Gastrocnemius medialis (tissue), 4 donors: ENCODE measurements around the gene UNCX. TPM values are rescaled to one million over a fixed set of nuclear protein-coding genes. Genes with fewer than 3 reads are reported as not detected.

Experiments used
- ATAC-seq, 2 donors: fragments of 150-250 bp; one replicate each; pipeline ENCODE4 v1.9.1; 2016
- DNase-seq, 2 donors: peaks; one replicate each; pipeline ENCODE4 v3.0.0-alpha.2; 2019
- H3K27ac ChIP-seq, 4 donors: fragments of 200-600 bp; sonication (generic); 1 replicate in 1 of 4; 2 replicates in 3 of 4; pipeline ENCODE4 v1.5.1; 2016 to 2018; ENCODE audit warnings: mild to moderate bottlenecking in 2 of 4, moderate library complexity in 1 of 4
- H3K27me3 ChIP-seq, 3 donors: fragments of 200-600 bp; sonication (generic) in 2 of 3; 1 replicate in 1 of 3; 2 replicates in 2 of 3; pipeline versions ENCODE4 v1.5.1 to v1.6.0; 2016 to 2019; ENCODE audit warnings: mild to moderate bottlenecking in 1 of 3, moderate library complexity in 1 of 3
- H3K36me3 ChIP-seq, 2 donors: fragments of 200-600 bp; sonication (generic) in 1 of 2; one replicate each; pipeline ENCODE4 v1.5.1; 2017 to 2018
- H3K4me1 ChIP-seq, 2 donors: fragments of 200-600 bp; sonication (generic) in 1 of 2; one replicate each; pipeline ENCODE4 v1.5.1; 2016 to 2017; ENCODE audit warnings: mild to moderate bottlenecking in 2 of 2
- H3K4me3 ChIP-seq, 4 donors: fragments of 200-600 bp; sonication (generic) in 3 of 4; 1 replicate in 1 of 4; 2 replicates in 3 of 4; pipeline ENCODE4 v1.5.1; 2016 to 2019; ENCODE audit warnings: mild to moderate bottlenecking in 2 of 4
- H3K9me3 ChIP-seq, 3 donors: fragments of 200-600 bp; sonication (generic) in 2 of 3; 1 replicate in 1 of 3; 2 replicates in 2 of 3; pipeline ENCODE4 v1.5.1; 2016 to 2019
- POLR2A ChIP-seq, 2 donors: fragments of 450-650 bp; IDR thresholded peaks; one replicate each; pipeline ENCODE4 v1.6.1; 2017; ENCODE audit warnings: antibody characterized with exemption in 2 of 2, mild to moderate bottlenecking in 2 of 2, moderate library complexity in 2 of 2
- in situ Hi-C, 4 donors: fragments of 200-750 bp; cut with MboI; loops; one replicate each; pipeline versions ENCODE4 v1.15.0 to v1.8.0; 2017; ENCODE audit warnings: low sequenced_read_pairs in 4 of 4
- intact Hi-C: fragments of 100-400 bp; cut with DNase I; formaldehyde crosslinking; loops from one replicate; pipeline ENCODE4 v1.15.1; 2023; ENCODE audit warnings: low total_unique reads
- total RNA-seq, 4 donors: library from RNA; depleted of rRNA; stranded (reverse); fragments of >200 nt; gene quantifications; one replicate each; pipeline versions ENCODE4 v1.1.0 to v1.2.3, GENCODE V29; 2016
- TF ChIP-seq, protein P1 (sequence below), 5 experiments: fragments of 450-650 bp in 3 of 5; fragments of 200-600 bp in 2 of 5; sonication (generic) in 2 of 5; IDR thresholded peaks in 4 of 5; conservative IDR thresholded peaks in 1 of 5; 1 replicate in 4 of 5; 2 replicates in 1 of 5; pipeline ENCODE4 v1.5.1; 2016 to 2019; ENCODE audit warnings: antibody characterized with exemption in 5 of 5, mild to moderate bottlenecking in 3 of 5, moderate library complexity in 3 of 5

Gene UNCX
- total RNA-seq, 4 donors from 2014 or later: not detected

DNA sequence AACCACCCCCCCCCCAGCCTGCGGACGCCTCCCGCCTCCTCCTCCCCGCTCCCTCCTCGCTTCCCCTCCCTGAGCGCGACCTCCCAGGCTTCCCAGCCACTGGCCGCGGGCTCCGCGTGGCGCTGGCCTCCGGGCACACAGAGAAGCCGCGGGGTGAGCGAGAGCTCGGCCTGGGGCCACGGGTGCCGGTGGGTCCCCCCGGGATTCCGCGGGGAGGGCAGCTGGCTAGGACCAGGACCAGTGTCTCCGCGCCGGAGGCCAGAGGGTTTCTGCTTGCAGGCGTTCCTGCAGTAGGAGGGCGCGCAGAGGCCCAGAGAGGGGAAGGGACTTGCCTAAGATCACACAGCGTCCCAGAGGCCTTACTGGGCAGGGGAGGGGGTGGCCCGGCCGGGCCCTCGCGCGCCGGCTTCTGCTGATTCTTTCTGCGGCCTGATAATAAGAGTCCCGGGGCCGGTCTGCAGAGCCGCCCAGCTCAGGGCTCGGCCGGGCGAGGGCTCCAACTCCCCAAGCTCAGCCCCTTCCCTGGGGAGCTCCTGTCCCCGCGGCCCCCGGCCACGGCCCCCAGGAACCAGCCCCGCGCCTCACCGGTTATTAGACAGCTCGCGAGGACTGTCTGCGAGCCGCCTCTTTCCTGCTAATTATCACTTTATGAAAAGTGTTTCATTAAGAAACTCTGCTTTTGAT, 10.1 kb downstream of the UNCX start:
- ATAC-seq: no peak
- Histone ChIP-seq H3K27me3 (peaks cover 99 to 100% (median 100%) of the 10 kb centered on the region in 3 donors), H3K4me3 (no peak overlapping the region), H3K36me3 (no peaks in the 10 kb centered on the region), H3K4me1 (peaks cover 0 to 5% of the 10 kb centered on the region in 2 donors), H3K27ac (no peak overlapping the region), H3K9me3 (no peaks in the 10 kb centered on the region)
- intact Hi-C loops (no loop called here), in situ Hi-C loops (no loop called here)
- no peak for TF ChIP-seq POLR2A (IDR thresholded peaks at IDR 0.05)
- TF ChIP-seq, protein P1, sequence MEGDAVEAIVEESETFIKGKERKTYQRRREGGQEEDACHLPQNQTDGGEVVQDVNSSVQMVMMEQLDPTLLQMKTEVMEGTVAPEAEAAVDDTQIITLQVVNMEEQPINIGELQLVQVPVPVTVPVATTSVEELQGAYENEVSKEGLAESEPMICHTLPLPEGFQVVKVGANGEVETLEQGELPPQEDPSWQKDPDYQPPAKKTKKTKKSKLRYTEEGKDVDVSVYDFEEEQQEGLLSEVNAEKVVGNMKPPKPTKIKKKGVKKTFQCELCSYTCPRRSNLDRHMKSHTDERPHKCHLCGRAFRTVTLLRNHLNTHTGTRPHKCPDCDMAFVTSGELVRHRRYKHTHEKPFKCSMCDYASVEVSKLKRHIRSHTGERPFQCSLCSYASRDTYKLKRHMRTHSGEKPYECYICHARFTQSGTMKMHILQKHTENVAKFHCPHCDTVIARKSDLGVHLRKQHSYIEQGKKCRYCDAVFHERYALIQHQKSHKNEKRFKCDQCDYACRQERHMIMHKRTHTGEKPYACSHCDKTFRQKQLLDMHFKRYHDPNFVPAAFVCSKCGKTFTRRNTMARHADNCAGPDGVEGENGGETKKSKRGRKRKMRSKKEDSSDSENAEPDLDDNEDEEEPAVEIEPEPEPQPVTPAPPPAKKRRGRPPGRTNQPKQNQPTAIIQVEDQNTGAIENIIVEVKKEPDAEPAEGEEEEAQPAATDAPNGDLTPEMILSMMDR (IDR thresholded peaks at IDR 0.05 in 4 of 5, conservative IDR thresholded peaks at IDR 0.05 in 1 of 5): no peak
- DNase-seq: no peak

DNA sequence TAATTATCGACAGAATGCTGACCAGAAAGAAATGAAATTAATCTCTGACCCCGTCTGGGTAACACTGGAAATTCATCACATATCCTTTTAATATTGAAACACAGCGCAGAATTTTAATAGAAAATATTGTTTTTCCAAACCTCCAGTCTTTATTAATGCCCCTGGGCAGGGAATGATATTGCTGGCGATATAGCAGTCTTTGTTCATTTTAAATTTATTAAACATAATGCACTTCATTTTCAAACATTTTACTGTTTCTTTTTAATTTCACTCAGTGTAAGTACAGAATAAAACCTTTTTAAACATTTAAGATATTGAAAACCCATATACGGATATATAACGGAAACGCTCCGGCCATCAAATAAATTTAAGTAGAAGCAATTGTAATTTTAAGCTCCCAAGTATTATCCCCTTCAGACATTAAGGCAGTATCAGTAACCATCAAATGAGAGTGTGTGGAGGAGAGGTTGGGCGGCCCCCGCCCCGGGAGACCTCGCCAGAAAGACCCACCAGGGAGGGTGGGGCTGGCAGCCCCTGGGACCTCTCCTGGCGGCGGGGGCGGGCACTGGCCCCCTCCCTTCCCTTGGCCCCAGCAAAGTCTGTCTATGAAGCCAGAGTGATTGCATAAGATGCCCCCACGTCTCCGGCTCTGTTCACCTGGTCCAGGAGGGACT, 10.8 kb downstream of the UNCX start:
- ATAC-seq (no peak), DNase-seq (no peak)
- in situ Hi-C loops: no loop called here
- Histone ChIP-seq H3K4me3 (no peak overlapping the region), H3K9me3 (no peaks in the 10 kb centered on the region), H3K27me3 (peaks cover 99 to 100% (median 100%) of the 10 kb centered on the region in 3 donors), H3K27ac (no peak overlapping the region), H3K36me3 (no peaks in the 10 kb centered on the region), H3K4me1 (peaks cover 0 to 5% of the 10 kb centered on the region in 2 donors)
- intact Hi-C loops: no loop called here
- TF ChIP-seq, protein P1 (IDR thresholded peaks at IDR 0.05 in 4 of 5, conservative IDR thresholded peaks at IDR 0.05 in 1 of 5): no peak
- TF ChIP-seq POLR2A (IDR thresholded peaks at IDR 0.05): no peak

DNA sequence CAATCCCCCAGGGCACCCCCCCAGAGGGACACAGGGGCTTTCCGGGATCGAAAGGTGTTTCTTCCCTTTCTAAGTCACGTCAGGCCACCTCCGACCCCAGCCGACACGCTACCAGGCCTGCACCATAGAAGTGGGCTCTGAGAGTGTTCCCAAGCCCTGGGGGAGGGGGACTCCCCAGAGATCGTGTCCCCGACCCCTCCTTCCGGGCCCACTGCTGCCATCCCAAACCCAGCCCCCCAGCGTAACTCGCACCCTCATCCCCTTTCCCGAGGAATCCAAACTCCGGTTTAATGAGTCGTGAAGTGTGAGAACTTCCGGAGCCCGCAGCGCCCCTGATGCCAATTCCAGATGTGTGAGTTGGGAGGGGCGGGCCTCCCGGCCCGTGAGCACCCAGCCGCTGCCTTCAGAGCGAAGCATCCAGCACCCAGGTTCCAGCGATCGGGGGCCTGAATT, 11.3 kb downstream of the UNCX start:
- no peaks in the 10 kb centered on the region for H3K36me3 ChIP-seq
- H3K4me1 ChIP-seq: peaks cover 0 to 5% of the 10 kb centered on the region in 2 donors
- TF ChIP-seq POLR2A (IDR thresholded peaks at IDR 0.05): no peak
- TF ChIP-seq, protein P1 (IDR thresholded peaks at IDR 0.05 in 4 of 5, conservative IDR thresholded peaks at IDR 0.05 in 1 of 5): no peak
- H3K4me3 ChIP-seq: no peak overlapping the region
- ATAC-seq (no peak), DNase-seq (no peak)
- no peaks in the 10 kb centered on the region for H3K9me3 ChIP-seq
- H3K27ac ChIP-seq: no peak overlapping the region
- in situ Hi-C loops: no loop called here
- intact Hi-C loops: no loop called here
- H3K27me3 ChIP-seq: peaks cover 98 to 100% (median 100%) of the 10 kb centered on the region in 3 donors

DNA sequence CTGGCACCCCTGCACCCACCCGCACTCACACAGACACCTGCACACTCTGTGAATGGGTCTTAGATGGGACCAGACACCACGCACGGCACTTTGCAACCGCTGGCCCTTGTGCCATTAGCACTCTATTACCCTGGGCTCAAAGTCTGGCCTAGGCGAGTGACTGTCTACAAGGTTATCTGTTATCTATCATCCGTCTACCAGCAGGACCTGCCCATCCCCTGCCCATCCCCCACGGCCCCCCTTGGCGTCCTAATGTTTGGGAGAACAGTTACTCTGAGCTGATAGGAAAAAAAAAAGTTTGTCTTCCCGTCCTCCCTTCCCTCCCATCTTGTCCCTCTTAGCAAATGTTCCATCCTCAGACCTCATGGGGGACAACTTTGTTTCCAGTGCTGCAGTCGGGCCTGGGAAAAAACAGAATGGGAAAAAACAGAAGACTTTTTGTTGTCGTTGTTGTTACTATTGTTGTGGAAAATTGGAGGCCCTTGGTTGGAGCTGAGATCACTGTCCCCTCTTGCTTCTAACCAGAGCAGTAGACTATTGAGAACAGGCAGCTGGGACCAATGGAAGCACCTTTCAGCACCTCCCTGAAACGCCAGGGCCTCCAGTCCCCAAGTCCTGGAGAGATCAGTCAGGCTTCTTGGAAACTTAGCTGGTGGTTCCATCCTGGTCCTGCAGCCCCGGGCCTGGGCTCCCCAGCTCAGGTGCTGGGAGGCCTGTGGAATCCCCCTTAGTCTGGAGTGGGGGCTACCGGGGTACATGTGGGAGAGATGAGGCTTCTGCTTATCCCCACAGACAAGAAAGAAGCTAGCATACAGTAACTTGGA, 12.2 kb downstream of the UNCX start:
- no peaks in the 10 kb centered on the region for H3K9me3 ChIP-seq
- no peak for DNase-seq
- in situ Hi-C loops (no loop called here), intact Hi-C loops (no loop called here)
- H3K4me1 ChIP-seq: peaks cover 0 to 5% of the 10 kb centered on the region in 2 donors
- TF ChIP-seq, protein P1 (IDR thresholded peaks at IDR 0.05 in 4 of 5, conservative IDR thresholded peaks at IDR 0.05 in 1 of 5): no peak
- no peak for TF ChIP-seq POLR2A (IDR thresholded peaks at IDR 0.05)
- peaks cover 93 to 100% (median 100%) of the 10 kb centered on the region in 3 donors for H3K27me3 ChIP-seq
- no peaks in the 10 kb centered on the region for H3K36me3 ChIP-seq
- no peak for ATAC-seq
- no peak overlapping the region for H3K4me3 ChIP-seq
- H3K27ac ChIP-seq: no peak overlapping the region
